HepG2 (cell line): ENCODE results near the gene C14orf93. TPM values are rescaled to one million over a fixed set of nuclear protein-coding genes. Genes with fewer than 3 reads are reported as not detected.

Experiments used
- ATRX ChIP-seq: sonication (generic); formaldehyde crosslinking; IDR thresholded peaks from 2 replicates; pipeline ENCODE4 v1.4.0; 2020; ENCODE audit warnings: missing genetic modification reagents, borderline replicate concordance
- CCAR2 ChIP-seq: fragments of 200-400 bp; formaldehyde crosslinking; optimal IDR thresholded peaks from 2 replicates; pipeline ENCODE3; 2018; ENCODE audit warnings: low read depth, mild to moderate bottlenecking, low read length, moderate library complexity
- DPF2 ChIP-seq: sonication (generic); formaldehyde crosslinking; IDR thresholded peaks from 2 replicates; pipeline ENCODE4 v1.4.0; 2020; ENCODE audit warnings: mild to moderate bottlenecking, low read depth, missing genetic modification reagents, borderline replicate concordance
- MAFK ChIP-seq, 2 experiments: IDR thresholded peaks in 1 of 2; conservative IDR thresholded peaks in 1 of 2; 2 replicates each; pipeline ENCODE4 v1.6.1; 2011; ENCODE audit warnings: improper control_type of control experiment in 2 of 2, low read length in 2 of 2
- MBNL3 ChIP-seq: fragments of 250-450 bp; sonication (Bioruptor Pico); conservative IDR thresholded peaks from 2 replicates; pipeline ENCODE4 v1.8.0; 2022; ENCODE audit warnings: mild to moderate bottlenecking, inconsistent platforms
- MEF2D ChIP-seq: sonication (generic); formaldehyde crosslinking; IDR thresholded peaks from 2 replicates; pipeline ENCODE4 v1.5.1; 2020; ENCODE audit warnings: mild to moderate bottlenecking, missing genetic modification reagents
- NCOA2 ChIP-seq: sonication (generic); formaldehyde crosslinking; IDR thresholded peaks from 2 replicates; pipeline ENCODE4 v1.8.0; 2022; ENCODE audit warnings: inconsistent platforms
- RFX1 ChIP-seq: fragments of 450-650 bp; IDR thresholded peaks from 2 replicates; pipeline ENCODE4 v1.6.1; 2017
- RFX5 ChIP-seq: IDR thresholded peaks from 2 replicates; pipeline ENCODE4 v1.6.1; 2011; ENCODE audit warnings: low read depth, low read length, improper control_type of control experiment
- RFXAP ChIP-seq: sonication (generic); formaldehyde crosslinking; IDR thresholded peaks from 2 replicates; pipeline ENCODE4 v1.4.0; 2020; ENCODE audit warnings: missing genetic modification reagents, borderline replicate concordance
- SALL1 ChIP-seq: sonication (generic); formaldehyde crosslinking; IDR thresholded peaks from 2 replicates; pipeline ENCODE4 v1.8.0; 2022; ENCODE audit warnings: mild to moderate bottlenecking, missing genetic modification reagents
- SATB2 ChIP-seq: sonication (generic); formaldehyde crosslinking; IDR thresholded peaks from 2 replicates; pipeline ENCODE4 v1.5.0; 2020; ENCODE audit warnings: missing genetic modification reagents
- STAT5B ChIP-seq: sonication (generic); formaldehyde crosslinking; IDR thresholded peaks from 2 replicates; pipeline ENCODE4 v1.4.0; 2020; ENCODE audit warnings: missing genetic modification reagents
- ZFP90 ChIP-seq: sonication (generic); formaldehyde crosslinking; IDR thresholded peaks from 2 replicates; pipeline ENCODE4 v1.8.0; 2022; ENCODE audit warnings: missing genetic modification reagents, mild to moderate bottlenecking, inconsistent platforms, borderline replicate concordance
- ZFY ChIP-seq: sonication (generic); formaldehyde crosslinking; IDR thresholded peaks from 2 replicates; pipeline ENCODE4 v1.4.0; 2020; ENCODE audit warnings: missing genetic modification reagents
- ZNF282 ChIP-seq: fragments of 450-650 bp; IDR thresholded peaks from 2 replicates; pipeline ENCODE4 v1.6.1; 2018; ENCODE audit not compliant: partially characterized antibody
- ZNF331 ChIP-seq: sonication (generic); formaldehyde crosslinking; IDR thresholded peaks from 2 replicates; pipeline ENCODE4 v1.4.0; 2020; ENCODE audit warnings: missing genetic modification reagents
- ZNF572 ChIP-seq: sonication (generic); formaldehyde crosslinking; IDR thresholded peaks from 2 replicates; pipeline ENCODE4 v1.5.1; 2020; ENCODE audit warnings: mild to moderate bottlenecking, missing genetic modification reagents
- ZNF773 ChIP-seq: sonication (generic); formaldehyde crosslinking; IDR thresholded peaks from 2 replicates; pipeline ENCODE4 v1.4.0; 2020; ENCODE audit warnings: missing genetic modification reagents, borderline replicate concordance
- ZNF782 ChIP-seq: sonication (generic); formaldehyde crosslinking; IDR thresholded peaks from 2 replicates; pipeline ENCODE4 v1.4.0; 2020; ENCODE audit warnings: missing genetic modification reagents, mild to moderate bottlenecking, borderline replicate concordance
- polyA plus RNA-seq, 8 experiments: library from polyadenylated mRNA; depleted of rRNA in 3 of 8; stranded (reverse) in 7 of 8; unstranded in 1 of 8; fragments of >200 nt; fragmentation: Illumina TruSeq in 4 of 8; extraction: Trizol in 4 of 8; gene quantifications; 2 replicates each; pipeline versions ENCODE4 v1.2.1 to v1.2.3, GENCODE V29; 2011 to 2016; ENCODE audit warnings: low read depth in 4 of 8, missing spikeins in 1 of 8, mixed read lengths in 1 of 8; ENCODE audit not compliant: insufficient read depth in 1 of 8
- total RNA-seq, 5 experiments: library from RNA; depleted of rRNA; stranded (reverse); fragments of >200 nt; fragmentation: Illumina TruSeq; extraction: Trizol; gene quantifications; 2 replicates each; pipeline ENCODE4 v1.2.3, GENCODE V29; 2016; ENCODE audit warnings: low read depth in 1 of 5
- TF ChIP-seq, protein P1 (sequence below), 2 experiments: sonication (generic) in 1 of 2; formaldehyde crosslinking in 1 of 2; IDR thresholded peaks; 2 replicates each; pipeline versions ENCODE4 v1.5.1 to v1.6.1; 2011 to 2020; ENCODE audit warnings: borderline replicate concordance in 1 of 2, low read depth in 1 of 2, low read length in 1 of 2, mild to moderate bottlenecking in 1 of 2, missing genetic modification reagents in 1 of 2, moderate library complexity in 1 of 2
- TF ChIP-seq, protein P2 (sequence below): sonication (generic); formaldehyde crosslinking; IDR thresholded peaks from 2 replicates; pipeline ENCODE4 v1.9.0; 2021; ENCODE audit warnings: missing genetic modification reagents, mild to moderate bottlenecking, borderline replicate concordance
- TF ChIP-seq, protein P3 (sequence below): sonication (generic); formaldehyde crosslinking; IDR thresholded peaks from 2 replicates; pipeline ENCODE4 v1.8.0; 2022; ENCODE audit warnings: missing genetic modification reagents, mild to moderate bottlenecking, borderline replicate concordance
- TF ChIP-seq, protein P4 (sequence below): sonication (generic); IDR thresholded peaks from 2 replicates; pipeline ENCODE4 v1.6.1; 2016; ENCODE audit warnings: low read depth, borderline replicate concordance
- TF ChIP-seq, protein P5 (sequence below): sonication (generic); formaldehyde crosslinking; IDR thresholded peaks from 2 replicates; pipeline ENCODE4 v1.8.0; 2022; ENCODE audit warnings: missing genetic modification reagents, low read depth, mild to moderate bottlenecking, borderline replicate concordance

The C14orf93 gene
- total and polyA plus RNA-seq, 2 of the 13 experiments (the other 11 are each of a cell fraction or from before 2014, with no cell fraction given): 11.4 to 22.5 TPM

DNA sequence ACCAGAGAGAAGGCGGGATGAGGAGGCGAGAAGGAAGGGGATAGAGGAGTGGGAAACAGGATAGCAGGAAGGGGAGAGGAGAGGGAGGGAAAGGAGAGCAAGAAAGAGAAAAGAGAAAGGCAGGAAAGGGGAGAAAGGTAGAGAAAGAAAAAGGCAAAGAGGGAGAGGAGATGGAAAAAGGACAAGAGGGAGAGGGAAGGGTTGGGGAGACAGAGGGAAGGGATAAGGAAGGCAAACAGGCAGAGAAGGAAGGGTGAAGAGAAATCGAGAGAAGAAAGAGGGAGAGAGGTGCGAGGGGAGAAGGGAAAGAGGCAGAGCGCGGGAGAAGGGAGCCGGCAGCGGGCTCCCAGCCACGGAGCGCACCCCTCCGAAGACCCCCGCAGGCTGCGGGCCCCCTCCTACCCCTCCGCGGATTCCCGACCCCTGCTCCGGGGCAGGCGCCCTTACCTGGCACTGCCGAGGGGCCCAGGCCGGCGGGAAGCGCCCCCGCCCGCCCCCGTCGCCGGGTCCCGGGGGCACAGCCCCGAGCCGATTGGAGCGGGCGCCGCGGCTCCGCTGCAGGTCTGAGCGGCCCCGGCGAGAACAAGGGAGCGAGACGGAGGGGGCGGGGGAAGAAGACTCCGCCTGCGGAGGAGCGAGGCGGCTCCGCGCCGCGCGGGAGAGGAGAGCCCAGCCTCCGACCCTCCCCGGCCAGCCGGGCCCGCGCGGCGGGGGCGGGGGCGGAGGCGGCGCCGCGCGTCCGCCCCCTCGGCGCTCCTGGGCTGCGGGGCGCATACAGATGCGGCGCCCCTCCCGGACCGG is 47.2 kb upstream of the C14orf93 start, which contains the start of gene CDH24 (continued):
- TF ChIP-seq, protein P1, sequence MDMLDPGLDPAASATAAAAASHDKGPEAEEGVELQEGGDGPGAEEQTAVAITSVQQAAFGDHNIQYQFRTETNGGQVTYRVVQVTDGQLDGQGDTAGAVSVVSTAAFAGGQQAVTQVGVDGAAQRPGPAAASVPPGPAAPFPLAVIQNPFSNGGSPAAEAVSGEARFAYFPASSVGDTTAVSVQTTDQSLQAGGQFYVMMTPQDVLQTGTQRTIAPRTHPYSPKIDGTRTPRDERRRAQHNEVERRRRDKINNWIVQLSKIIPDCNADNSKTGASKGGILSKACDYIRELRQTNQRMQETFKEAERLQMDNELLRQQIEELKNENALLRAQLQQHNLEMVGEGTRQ (IDR thresholded peaks at IDR 0.05; ENCODE audit: low read depth, low read length): no peak
- TF ChIP-seq, protein P1 (CRISPR knock-in tag; IDR thresholded peaks at IDR 0.05; ENCODE audit: borderline replicate concordance): no peak; the same call in 1 of the 2 replicates
- TF ChIP-seq, protein P2, sequence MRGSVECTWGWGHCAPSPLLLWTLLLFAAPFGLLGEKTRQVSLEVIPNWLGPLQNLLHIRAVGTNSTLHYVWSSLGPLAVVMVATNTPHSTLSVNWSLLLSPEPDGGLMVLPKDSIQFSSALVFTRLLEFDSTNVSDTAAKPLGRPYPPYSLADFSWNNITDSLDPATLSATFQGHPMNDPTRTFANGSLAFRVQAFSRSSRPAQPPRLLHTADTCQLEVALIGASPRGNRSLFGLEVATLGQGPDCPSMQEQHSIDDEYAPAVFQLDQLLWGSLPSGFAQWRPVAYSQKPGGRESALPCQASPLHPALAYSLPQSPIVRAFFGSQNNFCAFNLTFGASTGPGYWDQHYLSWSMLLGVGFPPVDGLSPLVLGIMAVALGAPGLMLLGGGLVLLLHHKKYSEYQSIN (CRISPR knock-in tag): no peak
- TF ChIP-seq ATRX (no peak), ZFY (CRISPR knock-in tag) (no peak), RFXAP (CRISPR knock-in tag) (no peak; the same call in 1 of the 2 replicates), MAFK (conservative IDR thresholded peaks at IDR 0.05 in 1 of 2, IDR thresholded peaks at IDR 0.05 in 1 of 2; ENCODE audit: low read length in 2 of 2) (no peak), ZNF282 (peak; percentile 88), ZNF782 (no peak), SALL1 (CRISPR knock-in tag) (no peak), ZNF572 (no peak), MBNL3 (peak; percentile 62; the same call in 1 of the 2 replicates), ZNF773 (CRISPR knock-in tag) (0 out of 2 replicates have a peak, but pooled peaks have one; percentile 20), DPF2 (CRISPR knock-in tag) (no peak), SATB2 (CRISPR knock-in tag) (no peak), RFX1 (no peak), NCOA2 (CRISPR knock-in tag) (no peak), STAT5B (no peak), MEF2D (CRISPR knock-in tag) (no peak), RFX5 (no peak), ZNF331 (no peak), ZFP90 (CRISPR knock-in tag) (no peak), CCAR2 (no peak)
- TF ChIP-seq, protein P3, sequence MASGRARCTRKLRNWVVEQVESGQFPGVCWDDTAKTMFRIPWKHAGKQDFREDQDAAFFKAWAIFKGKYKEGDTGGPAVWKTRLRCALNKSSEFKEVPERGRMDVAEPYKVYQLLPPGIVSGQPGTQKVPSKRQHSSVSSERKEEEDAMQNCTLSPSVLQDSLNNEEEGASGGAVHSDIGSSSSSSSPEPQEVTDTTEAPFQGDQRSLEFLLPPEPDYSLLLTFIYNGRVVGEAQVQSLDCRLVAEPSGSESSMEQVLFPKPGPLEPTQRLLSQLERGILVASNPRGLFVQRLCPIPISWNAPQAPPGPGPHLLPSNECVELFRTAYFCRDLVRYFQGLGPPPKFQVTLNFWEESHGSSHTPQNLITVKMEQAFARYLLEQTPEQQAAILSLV (CRISPR knock-in tag): no peak; the same call in 1 of the 2 replicates
- TF ChIP-seq, protein P4, sequence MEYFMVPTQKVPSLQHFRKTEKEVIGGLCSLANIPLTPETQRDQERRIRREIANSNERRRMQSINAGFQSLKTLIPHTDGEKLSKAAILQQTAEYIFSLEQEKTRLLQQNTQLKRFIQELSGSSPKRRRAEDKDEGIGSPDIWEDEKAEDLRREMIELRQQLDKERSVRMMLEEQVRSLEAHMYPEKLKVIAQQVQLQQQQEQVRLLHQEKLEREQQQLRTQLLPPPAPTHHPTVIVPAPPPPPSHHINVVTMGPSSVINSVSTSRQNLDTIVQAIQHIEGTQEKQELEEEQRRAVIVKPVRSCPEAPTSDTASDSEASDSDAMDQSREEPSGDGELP: no peak
- TF ChIP-seq, protein P5, sequence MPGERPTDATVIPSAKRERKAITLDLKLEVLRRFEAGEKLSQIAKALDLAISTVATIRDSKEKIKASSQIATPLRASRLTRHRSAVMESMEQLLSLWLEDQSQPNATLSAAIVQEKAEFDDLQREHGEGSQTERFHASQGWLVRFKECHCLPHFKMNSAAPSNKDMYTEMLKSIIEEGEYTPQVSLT (CRISPR knock-in tag): no peak
